H1 (cell line): Measurements from ENCODE around the gene ZNF143. TPM values are rescaled to one million over a fixed set of nuclear protein-coding genes. Genes with fewer than 3 reads are reported as not detected.
A peak's percentile ranks its signal among the peaks of the same experiment; 100 is the strongest.

Experiments used
- ATF2 ChIP-seq: IDR thresholded peaks from 2 replicates; pipeline ENCODE4 v1.6.1; 2012; ENCODE audit warnings: low read length, inconsistent platforms
- ATF3 ChIP-seq: IDR thresholded peaks from 2 replicates; pipeline ENCODE4 v1.6.1; 2011; ENCODE audit warnings: low read depth, mild to moderate bottlenecking, low read length; ENCODE audit not compliant: insufficient read depth
- BACH1 ChIP-seq: IDR thresholded peaks from 2 replicates; pipeline ENCODE4 v1.6.1; 2012; ENCODE audit warnings: low read length, improper control_type of control experiment
- BCL11A ChIP-seq, 2 experiments: IDR thresholded peaks; one replicate each; pipeline ENCODE4 v1.6.1; 2011; ENCODE audit warnings: low read depth in 2 of 2, low read length in 2 of 2, mild to moderate bottlenecking in 2 of 2
- CBX5 ChIP-seq: fragments of 300-800, 300-1000 bp; sonication (generic); IDR thresholded peaks from 2 replicates; pipeline ENCODE4 v1.7.1; 2016; ENCODE audit warnings: antibody characterized with exemption, low read length, low read depth
- CHD1 ChIP-seq: IDR thresholded peaks from 2 replicates; pipeline ENCODE4 v1.6.1; 2012; ENCODE audit warnings: low read depth, low read length, improper control_type of control experiment
- CREB1 ChIP-seq: IDR thresholded peaks from 2 replicates; pipeline ENCODE4 v1.6.1; 2012; ENCODE audit warnings: inconsistent platforms
- EP300 ChIP-seq, 2 experiments: IDR thresholded peaks; 1 replicate in 1 of 2; 2 replicates in 1 of 2; pipeline ENCODE4 v1.6.1; 2011 to 2012; ENCODE audit warnings: low read depth in 2 of 2, low read length in 2 of 2, mild to moderate bottlenecking in 2 of 2, borderline replicate concordance in 1 of 2, inconsistent platforms in 1 of 2, moderate library complexity in 1 of 2
- JUND ChIP-seq: IDR thresholded peaks from 2 replicates; pipeline ENCODE4 v1.6.1; 2011; ENCODE audit warnings: mild to moderate bottlenecking, improper control_type of control experiment, low read length
- MAFK ChIP-seq: IDR thresholded peaks from 2 replicates; pipeline ENCODE4 v1.6.1; 2012; ENCODE audit warnings: low read depth, mild to moderate bottlenecking, improper control_type of control experiment, low read length
- MAX ChIP-seq: IDR thresholded peaks from 2 replicates; pipeline ENCODE4 v1.6.1; 2012; ENCODE audit warnings: inconsistent platforms
- NANOG ChIP-seq: IDR thresholded peaks from 2 replicates; pipeline ENCODE4 v1.6.1; 2011; ENCODE audit warnings: low read length, low read depth, mild to moderate bottlenecking, inconsistent platforms; ENCODE audit not compliant: insufficient read depth, poor library complexity, severe bottlenecking
- POLR2A ChIP-seq, 2 experiments: IDR thresholded peaks; 1 replicate in 1 of 2; 2 replicates in 1 of 2; pipeline ENCODE4 v1.6.1; 2011; ENCODE audit warnings: low read depth in 2 of 2, low read length in 2 of 2, mild to moderate bottlenecking in 2 of 2; ENCODE audit errors: control extremely low read depth in 1 of 2
- RNF2 ChIP-seq: fragments of 200-900, 300-1000 bp; sonication (generic); IDR thresholded peaks from 2 replicates; pipeline ENCODE4 v1.7.1; 2016; ENCODE audit warnings: borderline replicate concordance, low read depth, mild to moderate bottlenecking, antibody characterized with exemption, low read length; ENCODE audit not compliant: poor library complexity, severe bottlenecking; ENCODE audit errors: missing control alignments
- RXRA ChIP-seq: IDR thresholded peaks from 2 replicates; pipeline ENCODE4 v1.6.1; 2011; ENCODE audit warnings: low read depth, mild to moderate bottlenecking, low read length, moderate library complexity; ENCODE audit not compliant: insufficient read depth
- SP2 ChIP-seq: IDR thresholded peaks from 2 replicates; pipeline ENCODE4 v1.6.1; 2012; ENCODE audit warnings: mild to moderate bottlenecking, low read length, inconsistent platforms
- SP4 ChIP-seq: IDR thresholded peaks from 2 replicates; pipeline ENCODE4 v1.6.1; 2012; ENCODE audit warnings: low read length, inconsistent platforms
- SUZ12 ChIP-seq: fragments of 200-600 bp; sonication (generic); IDR thresholded peaks from 2 replicates; pipeline ENCODE4 v1.6.1; 2012; ENCODE audit warnings: mild to moderate bottlenecking, inconsistent platforms, low read length, moderate library complexity, mixed read lengths
- TAF1 ChIP-seq: IDR thresholded peaks from 2 replicates; pipeline ENCODE4 v1.6.1; 2011; ENCODE audit warnings: mild to moderate bottlenecking, low read depth, low read length
- TAF7 ChIP-seq: optimal IDR thresholded peaks from 2 replicates; pipeline ENCODE3; 2011; ENCODE audit warnings: low read depth, mild to moderate bottlenecking, inconsistent platforms, low read length, moderate library complexity, borderline replicate concordance
- ZNF274 ChIP-seq: IDR thresholded peaks from 2 replicates; pipeline ENCODE4 v1.7.0; 2012; ENCODE audit warnings: low read length, borderline replicate concordance; ENCODE audit errors: extremely low read depth
- polyA plus RNA-seq, 7 experiments: library from polyadenylated mRNA; depleted of rRNA in 3 of 7; stranded (reverse) in 5 of 7; unstranded in 2 of 7; fragments of >200 nt in 5 of 7; fragments of 200-250 nt in 2 of 7; gene quantifications; 1 replicate in 5 of 7; 2 replicates in 1 of 7; 4 replicates in 1 of 7; pipeline versions ENCODE4 v1.2.1 to v1.2.3, GENCODE V29; 2011 to 2013; ENCODE audit warnings: missing spikeins in 2 of 7, mixed read lengths in 2 of 7
- total RNA-seq: library from RNA; stranded (reverse); fragmentation: NEBNext Ultra II Directional; extraction: Animal tissue kit (Norgen Biotek cat#: 25700); gene quantifications from 2 replicates; pipeline ENCODE4 v1.2.1, GENCODE V29; 2021

The ZNF143 gene
- total and polyA plus RNA-seq, 2 of the 8 experiments (the other 6 are each of a cell fraction or from before 2014, with no cell fraction given), result 43.0 to 69.2 TPM

GRCh38 chr11:9460322-9461062 is at the start of gene ZNF143 (continued):
- TF ChIP-seq POLR2A (IDR thresholded peaks at IDR 0.05; ENCODE audit: control extremely low read depth in 1 of 2, low read depth in 2 of 2, low read length in 2 of 2) (peak in 1 of 2 experiments; percentile 73; a peak in 2 of 3 replicates), TAF1 (peak; percentile 90), CHD1 (peak; percentile 68), MAFK (no peak), ZNF274 (no peak), EP300 (IDR thresholded peaks at IDR 0.05; ENCODE audit: borderline replicate concordance in 1 of 2, low read depth in 2 of 2, low read length in 2 of 2) (no peak), NANOG (peak; percentile 31), SP2 (peak; percentile 91), ATF2 (peak; percentile 42; the same call in 1 of the 2 replicates), SP4 (peak; percentile 96), RXRA (no peak), SUZ12 (no peak), BACH1 (no peak), MAX (no peak; the same call in 1 of the 2 replicates), ATF3 (peak; percentile 49; the same call in 1 of the 2 replicates), CREB1 (peak; percentile 96), CBX5 (no peak), BCL11A (IDR thresholded peaks at IDR 0.05; ENCODE audit: low read depth in 2 of 2, low read length in 2 of 2) (no peak), JUND (no peak), RNF2 (no peak), TAF7 (peak; percentile 93)
